Eye (tissue), 1 donor: ENCODE measurements around the gene MPV17L.
"Not testable (repeated sequence)": the region's sequence is repeated elsewhere in the genome, so short reads cannot be mapped to it uniquely, and the experiment has no call there.

ENCODE experiments used
- DNase-seq: peaks from one replicate; pipeline ENCODE4 v3.0.0-alpha.2; 2015

Gene MPV17L

GRCh38 chr16:15453296-15453695, 57.7 kb downstream of the MPV17L start:
- DNase-seq = not testable (repeated sequence)

DNA sequence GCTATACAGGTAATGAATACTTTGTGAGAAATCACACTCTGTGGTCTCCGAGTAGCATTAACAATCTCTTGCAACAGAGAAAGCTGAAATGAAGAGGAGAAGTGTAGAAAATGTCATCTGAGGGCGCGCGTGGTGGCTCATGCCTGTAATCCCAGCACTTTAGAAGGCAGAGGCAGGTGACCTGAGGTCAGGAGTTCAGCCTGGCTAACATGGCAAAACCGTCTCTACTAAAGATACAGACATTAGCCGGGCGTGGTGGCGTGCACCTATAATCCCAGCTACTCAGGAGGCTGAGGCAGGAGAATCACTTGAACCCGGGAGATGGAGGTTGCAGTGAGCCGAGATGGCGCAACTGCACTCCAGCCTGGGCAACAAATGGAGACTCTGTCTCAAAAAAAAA, 59.4 kb downstream of the MPV17L start:
- DNase-seq = not testable (repeated sequence)

DNA sequence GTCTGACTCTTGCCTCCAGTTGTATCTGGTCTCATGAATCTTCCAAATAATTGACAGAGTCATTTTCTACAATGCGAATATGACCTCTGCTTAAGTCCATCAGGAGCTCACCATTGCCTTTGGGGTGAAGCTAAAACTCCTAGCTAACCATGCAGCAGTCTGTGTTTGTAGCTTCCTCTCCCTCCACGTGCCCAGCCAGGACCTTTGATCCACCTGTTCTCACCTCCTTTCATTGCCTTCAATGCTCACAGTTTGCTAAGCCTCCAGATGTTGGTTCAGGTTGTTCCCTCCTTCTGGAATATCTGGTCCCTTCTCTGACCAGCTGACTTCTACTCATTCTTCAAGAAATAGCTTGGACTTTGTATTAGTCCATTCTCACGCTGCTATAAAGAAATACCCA, 61.8 kb downstream of the MPV17L start:
- no peak for DNase-seq

DNA sequence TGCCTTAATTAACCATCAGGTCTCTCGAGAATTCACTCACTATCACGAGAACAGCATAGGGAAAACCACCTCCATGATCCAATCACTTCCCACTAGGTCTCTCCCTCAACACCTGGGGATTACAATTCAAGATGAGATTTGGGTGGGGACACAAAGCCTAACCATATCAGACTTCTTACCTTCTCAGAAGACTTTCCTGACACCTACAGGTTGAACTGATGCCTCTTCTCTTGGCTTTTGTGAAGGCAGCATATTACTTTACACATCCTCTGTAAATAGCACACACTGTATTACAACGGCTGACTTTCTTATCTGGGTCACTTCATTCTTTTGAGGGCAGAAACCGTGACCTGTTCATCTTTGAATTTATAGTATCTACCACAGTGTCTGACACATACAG, 62.4 kb downstream of the MPV17L start:
- no peak for DNase-seq

DNA sequence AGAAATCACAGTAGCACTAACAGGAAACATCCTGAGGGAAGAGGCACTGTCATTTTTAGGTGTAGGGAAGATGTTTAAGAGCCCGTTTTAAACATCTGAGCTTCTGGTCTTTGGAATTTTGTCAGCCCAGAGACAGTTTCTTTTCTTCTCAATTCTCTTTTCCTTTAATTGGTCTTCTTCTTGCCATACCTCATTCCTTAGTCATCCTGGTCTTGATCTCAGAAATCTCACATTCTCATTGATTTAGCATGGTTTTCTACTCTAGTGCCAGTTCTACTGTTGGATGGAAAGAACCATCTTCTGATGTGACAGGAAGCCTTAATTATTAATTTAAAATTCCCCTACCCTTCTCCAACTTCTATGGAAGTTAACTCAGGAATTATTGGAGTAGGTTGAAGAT, 64.2 kb downstream of the MPV17L start:
- DNase-seq = no peak

- no peak for DNase-seq
Observed at GRCh38 chr16:15460601-15461000, 65.0 kb downstream of the MPV17L start.

GRCh38 chr16:15461376-15461775, 65.8 kb downstream of the MPV17L start:
- no peak for DNase-seq
